Effector CD8-positive, alpha-beta T cell (primary cell): ENCODE data around the gene ADGRG3.

Experiments
- DNase-seq: peaks from one replicate; lab custom pipeline; 2025; lab: John Stamatoyannopoulos, UW

The ADGRG3 gene

GRCh38 chr16:57736419-57737351, 68.6 kb downstream of the ADGRG3 start:
- peak; percentile 9 for DNase-seq

- no peak for DNase-seq
Observed at GRCh38 chr16:57738844-57739243, 70.7 kb downstream of the ADGRG3 start.
